NCI-H146 treated with DMSO at 0.1 percent for 48 hours (cell line): ENCODE results near the gene HAUS7.

Experiments
- DNase-seq: peaks from one replicate; lab custom pipeline; 2025; ENCODE audit not compliant: unreplicated experiment; lab: John Stamatoyannopoulos, UW

HAUS7 gene

DNA sequence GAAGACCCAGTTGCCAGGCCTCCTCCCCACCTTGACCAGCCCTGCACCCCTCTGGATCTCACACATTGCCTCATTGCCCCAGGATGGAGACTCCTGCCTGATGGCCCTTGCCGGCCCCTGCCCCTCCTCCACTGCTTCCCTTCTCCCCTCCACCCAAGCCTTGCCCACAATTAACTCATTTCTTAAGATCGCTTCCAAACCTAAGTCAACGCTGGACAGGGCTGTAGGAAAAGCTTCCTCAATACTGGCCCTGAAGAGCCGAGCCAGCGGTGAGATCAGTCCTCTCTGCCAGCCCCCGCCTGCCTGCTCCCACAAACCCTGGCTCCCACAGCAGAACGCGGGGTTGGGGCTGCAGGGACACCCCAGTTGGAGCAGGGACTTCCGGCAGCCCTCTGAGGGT, 7.5 kb upstream of the HAUS7 start:
- DNase-seq = no peak

DNA sequence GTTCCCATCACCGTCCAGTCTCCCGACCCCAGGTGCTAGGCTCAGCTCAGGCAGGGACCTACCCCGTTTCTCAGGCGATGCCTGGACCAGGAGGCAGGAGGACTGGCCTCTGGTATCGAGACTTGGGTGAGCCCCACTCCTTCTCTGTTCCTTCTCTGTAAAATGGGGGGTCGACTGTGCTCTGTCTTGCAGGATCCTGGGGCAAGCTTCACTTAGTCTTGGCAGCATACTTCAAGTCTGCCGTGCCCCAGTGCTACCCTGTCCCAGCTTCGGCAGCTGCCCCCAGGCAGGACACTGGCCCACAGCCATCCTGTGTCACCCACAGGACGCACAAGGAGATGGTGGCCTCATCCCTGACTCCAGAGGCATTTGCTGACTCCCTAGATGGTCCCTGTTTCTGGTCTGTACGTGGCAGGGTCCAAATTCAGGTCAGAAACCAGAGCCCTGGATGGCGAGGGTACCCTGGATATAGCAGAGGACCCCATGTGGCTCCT, 7.0 kb upstream of the HAUS7 start:
- DNase-seq = no peak

DNA sequence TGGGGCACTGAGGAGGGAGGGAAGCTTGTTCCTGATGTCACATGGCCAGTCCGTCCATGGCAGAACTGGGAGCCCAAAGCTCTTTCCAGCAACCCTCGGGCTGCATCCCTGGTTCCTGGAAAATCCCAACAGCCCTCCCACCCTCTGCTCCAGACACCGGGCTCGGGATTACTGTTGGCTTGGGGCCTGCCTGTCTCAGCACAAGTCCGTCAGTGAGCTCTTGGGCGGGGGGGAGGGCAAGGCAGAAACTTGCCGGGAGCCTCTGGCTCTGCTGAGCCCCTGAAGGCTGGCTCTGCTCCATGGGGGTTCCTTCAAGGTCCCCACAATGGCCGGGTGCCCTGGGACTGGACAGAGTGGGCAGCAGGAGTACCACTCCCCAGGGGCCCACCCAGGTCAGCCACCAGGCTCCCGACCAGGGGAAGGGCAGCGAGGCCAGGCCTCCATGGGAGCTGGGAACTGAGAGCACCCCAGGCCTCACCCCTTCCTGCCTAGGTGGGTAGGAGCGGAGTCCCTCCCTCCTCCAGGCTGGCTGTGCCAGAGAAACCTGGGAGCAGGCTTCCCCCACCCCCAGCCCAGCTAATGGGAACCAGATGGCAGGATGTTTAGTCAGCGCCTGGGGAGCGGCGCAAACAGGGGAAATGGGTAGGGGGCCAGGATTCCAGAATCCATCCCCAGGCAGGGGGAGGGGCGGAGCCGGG, 6.4 kb upstream of the HAUS7 start:
- DNase-seq = peak; percentile 11

DNA sequence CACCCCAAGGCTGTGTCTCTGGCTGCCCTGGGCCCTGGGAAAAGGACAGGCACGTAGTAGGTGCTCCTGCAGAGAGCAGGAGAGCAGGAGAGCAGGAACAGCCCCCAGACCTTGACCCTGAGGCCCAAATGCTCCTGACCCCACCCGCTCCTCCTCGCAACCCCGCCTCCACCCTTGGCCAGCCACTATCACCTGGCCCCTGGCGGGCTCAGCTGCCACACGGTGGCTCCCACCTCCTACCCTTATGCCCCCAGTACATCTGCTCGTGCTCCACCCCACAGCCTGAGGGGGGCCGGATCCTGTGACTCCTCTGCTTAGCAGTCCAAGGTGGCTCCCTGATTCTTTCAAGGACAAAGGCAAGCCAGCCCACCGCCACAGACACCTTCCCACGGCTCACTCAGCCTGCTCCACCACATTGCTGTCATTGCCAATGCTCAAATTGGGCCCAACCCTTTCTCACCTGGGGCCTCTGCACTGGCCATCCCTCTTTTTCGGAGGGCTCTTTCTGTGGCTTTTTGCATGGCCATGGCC, 5.4 kb upstream of the HAUS7 start:
- no peak for DNase-seq

DNA sequence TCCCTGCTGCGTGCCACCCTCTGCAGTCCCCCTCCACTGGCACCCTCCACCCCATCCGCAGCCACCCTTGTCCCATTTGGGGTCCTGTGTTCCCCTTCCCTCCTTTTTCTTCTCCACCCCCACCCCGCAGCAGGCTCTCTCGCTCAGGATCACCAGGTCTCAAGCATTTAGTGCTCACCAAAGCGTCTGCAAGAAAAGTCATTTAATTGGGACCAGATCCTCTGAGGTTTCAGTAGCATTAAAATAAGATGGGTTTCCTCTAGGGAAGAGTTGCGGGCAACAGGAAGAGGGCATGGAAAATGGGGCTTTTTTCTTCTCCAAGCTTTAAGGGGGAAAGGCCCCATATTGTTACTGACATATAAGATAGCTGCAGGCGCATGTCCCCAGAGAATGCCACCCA, 4.9 kb upstream of the HAUS7 start:
- DNase-seq = no peak

DNA sequence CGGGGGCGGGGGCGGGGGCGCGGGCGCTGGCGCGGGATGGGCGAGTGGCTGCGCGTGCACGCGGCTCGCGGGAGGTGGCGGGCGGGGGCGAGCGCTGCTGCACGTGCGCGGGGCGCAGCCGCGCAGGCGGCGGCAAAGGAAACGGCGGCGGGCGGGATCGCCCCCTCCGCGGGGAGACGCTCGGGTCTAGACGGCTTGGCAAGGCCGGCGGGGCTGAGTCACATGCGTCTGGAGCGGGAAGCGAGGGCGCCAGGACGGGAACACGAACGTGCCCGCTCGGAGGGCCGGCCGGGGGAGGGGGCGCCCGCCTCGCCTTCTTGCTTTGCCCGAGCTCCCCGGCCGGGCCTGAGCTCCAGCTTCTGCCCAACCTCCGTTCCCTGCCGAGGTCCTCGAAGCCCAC, 4.3 kb upstream of the HAUS7 start:
- DNase-seq = no peak

DNA sequence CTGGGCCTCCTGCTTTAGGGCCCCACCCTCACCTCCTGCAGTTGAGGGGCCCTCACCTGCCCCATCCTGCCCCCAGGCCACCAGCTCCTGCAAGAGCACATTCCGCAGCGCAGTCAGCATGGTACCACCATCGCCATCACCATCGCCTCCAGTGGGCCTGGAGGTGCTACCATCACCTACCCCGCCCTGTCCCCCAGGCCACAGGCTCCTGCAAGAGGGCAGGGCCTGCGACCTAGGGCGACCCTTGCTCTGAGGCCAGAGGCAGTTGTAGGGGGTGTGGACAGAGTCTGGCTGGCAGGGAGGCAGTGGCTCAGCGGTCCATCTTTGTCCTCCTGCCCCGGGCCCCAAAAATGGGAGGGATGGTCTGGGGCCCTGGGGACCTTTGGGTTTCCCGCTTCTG, 3.9 kb upstream of the HAUS7 start:
- no peak for DNase-seq

DNA sequence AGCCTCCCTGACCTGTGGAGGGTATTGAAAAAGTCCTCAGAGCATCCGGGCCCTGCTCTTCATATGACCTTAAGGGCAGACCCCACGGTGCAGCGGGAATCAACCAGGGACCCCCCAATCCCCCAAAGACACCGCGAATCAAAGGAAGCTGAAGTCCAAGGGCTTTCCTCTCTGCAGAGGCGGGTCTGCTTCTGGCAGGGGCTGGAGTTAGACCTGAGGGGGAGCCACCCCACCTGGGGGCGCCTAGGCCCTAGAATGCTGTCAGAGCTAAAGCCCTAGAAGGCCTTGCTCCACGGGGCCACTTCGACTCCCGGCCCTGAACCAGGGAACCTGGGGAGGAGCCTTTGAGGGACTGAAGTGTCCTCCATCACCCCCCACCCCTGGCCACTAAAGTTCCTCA, 2.8 kb upstream of the HAUS7 start:
- no peak for DNase-seq

DNA sequence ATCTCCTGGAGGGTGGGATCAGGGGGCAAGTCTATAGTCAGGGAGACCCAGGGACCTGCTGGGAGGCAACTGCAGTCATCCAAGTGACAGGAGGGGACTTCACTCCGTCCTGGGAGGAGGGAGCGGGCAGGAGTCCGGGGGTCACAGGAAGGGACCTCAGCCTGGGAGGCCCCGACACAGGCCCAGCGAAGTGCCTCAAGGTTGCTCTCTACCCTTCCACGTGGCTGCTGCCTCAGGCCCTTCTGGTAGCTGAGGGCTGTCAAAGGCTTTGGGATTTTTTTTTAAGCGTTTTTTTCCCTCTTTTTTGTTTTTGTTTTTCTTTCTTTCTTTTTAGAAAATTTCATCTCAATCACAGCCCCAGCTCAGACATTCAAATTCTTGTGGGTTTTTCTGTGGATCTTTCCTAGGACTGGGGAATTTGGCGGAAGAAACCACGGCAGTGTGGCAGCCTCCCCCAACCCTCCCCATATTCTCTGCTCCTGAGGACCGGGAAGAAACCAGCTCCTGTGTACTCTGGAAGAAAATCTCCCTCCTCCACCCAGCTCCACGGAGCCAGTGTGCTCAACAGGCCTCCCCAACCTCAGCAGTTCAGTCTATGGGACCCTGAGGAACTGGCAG, 1.4 kb upstream of the HAUS7 start:
- DNase-seq = no peak

DNA sequence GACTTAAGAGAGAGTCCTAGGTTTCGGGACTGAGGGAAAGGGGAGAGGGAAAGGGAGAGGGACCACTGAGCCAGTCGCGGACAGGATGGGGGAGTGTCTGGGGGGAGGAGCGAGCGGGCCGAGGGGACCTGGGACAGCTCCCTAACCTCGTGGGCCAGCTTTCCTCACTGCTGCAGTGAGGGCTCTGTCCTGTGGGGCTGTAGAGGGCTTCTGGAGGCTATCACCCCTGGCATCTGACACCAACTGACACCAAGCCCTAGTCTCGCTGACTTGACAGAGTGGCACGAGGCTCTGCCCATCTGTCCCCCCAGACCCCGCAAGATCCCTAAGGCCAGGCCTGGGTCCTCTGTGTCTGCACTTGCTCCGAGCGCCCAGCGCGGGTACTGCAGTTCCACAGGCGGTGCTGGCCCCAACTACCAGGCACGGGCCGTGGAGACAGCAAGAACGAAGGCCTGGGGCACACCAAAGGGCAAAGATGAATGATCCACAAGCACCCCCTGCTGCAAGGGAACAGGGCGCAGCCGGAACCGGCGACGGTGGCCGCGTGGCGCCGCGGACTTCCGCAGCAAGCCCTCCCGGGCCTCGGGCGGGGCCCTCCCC, 465 bp downstream of the HAUS7 start:
- DNase-seq = no peak

DNA sequence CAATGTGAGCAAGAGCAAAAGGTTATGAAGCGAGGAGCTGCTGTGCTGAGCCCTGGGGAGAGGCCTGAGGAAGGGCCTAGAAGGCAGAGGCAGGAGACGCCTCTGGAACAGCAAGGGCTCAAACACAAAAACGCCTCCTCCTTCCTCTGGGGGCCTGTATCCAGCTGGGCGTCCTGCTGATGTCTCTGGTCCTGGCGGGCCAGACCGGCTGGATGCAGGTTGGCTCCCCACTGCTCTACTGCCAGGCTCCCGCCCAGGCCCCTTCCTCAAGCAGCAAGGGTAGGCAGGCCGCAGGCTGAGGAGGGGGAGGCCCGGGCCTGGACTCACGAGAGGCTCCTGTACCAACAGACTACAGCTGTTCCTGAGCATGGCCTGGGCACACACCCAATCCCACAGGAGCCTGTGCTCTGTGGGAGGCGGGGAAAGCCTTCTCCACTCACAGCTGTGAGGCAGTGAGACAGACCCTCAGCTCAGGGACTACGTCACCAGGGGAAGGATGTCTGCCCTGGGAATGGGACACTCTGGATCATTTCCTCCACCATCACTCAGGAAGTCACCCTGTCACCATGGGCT, 2.3 kb downstream of the HAUS7 start:
- no peak for DNase-seq

DNA sequence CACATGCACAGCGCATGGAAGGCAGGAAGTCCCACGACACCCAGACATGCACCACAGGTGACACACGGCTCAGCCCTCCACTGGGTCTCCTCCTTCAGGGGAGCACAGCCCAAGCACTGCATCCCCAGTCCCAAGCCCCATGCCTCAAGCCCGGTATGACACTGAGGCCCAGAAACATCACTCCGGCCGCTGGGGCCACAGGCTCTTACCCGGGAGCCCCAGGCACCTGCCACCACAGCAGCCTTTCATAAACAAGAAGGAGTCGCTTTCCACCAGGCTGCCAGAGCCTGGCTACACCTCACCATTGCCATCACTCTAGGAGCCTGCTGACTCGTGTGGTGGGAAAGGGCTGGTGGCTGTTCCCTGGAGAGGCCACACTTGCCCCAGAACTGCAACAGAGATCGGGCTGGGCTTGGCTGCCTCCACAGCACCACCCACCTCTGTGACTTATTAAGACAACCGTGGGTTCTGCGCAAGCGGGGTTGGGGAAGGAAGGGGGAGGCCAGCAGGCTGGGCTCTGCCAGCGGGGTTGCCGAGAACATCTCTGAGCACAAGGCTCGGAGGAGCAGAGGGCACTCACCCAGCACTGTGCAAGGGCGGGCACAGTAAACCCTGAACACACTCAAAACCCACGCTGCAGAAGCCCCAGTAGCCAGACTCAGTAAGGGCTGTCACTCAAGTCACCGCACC, 4.5 kb downstream of the HAUS7 start:
- DNase-seq = no peak

DNA sequence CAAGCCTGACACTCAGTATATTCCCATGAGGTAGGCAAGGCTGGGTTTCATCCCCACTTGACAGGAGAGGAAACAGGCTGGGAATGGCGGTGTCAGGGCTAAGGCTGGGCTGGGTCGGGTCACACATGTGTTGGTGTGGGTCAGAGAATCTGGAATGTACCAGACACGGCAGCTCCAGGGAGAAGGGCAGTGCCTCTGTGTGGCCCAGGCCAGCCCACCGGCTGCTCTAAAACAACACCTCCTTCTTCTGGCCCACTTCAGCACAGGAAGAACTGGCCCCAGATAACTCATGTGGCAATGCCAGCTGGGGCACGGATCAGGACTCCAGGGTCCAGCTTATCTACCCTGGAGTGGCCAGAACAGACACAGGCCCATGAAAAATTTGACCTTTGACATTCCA, 6.3 kb downstream of the HAUS7 start:
- DNase-seq = no peak

DNA sequence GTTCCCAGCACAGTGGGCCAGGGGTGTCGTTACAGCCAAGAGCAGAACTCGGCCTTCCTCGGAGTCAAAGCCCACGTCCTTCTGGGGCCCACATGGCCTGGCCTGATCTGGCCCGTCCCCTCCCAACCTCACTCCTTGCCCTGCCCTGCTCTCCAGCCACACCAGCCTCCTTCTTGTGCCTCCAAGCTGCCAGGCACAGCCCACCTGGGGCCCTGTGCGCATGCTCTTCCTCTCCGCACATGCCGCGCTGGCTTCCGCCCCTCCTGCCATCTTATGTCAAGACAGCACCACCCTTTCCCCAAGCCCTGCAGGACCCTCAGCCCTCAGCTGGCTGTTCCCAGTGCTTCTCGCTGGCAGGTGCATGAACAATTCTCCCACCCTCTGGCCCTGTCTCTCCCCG, 6.8 kb downstream of the HAUS7 start:
- no peak for DNase-seq

DNA sequence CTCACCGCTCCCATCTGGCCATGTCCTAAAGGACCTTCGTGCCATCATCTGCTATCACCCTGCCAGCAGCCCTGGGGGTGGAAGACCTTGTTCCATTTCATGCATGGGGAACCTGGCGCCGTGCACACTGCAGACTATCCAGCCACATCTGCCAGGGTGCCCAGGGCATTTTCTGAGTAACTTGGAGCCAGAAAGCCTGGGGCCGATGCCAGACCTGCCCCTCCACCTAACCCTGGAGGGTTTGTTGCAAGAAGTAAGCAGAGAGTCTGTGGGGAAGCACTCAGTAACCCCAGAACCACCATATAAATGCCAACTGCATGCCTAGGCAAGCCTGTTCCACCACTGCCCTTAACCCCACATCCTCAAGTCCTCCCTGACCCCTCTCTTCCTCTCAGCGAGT, 7.3 kb downstream of the HAUS7 start:
- no peak for DNase-seq

DNA sequence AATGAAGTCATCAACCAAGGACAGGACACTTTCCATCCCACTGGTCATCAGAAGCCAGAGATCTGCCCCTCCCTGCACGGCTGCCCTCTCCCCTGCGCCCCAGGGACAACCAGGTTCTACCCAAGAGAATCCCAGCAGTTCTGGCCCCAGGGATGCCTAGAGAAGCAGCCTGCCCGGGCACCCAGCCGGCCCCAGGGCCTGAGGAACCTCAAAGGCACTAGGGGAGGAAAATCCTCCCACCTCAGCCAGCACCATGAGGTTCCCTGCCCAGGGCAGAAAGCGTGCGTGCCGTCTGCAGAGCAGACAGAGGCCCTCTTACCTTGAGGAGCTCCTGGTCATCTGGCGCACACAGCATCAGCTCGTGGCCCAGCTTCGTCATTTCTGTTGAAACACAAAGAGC, 8.1 kb downstream of the HAUS7 start:
- DNase-seq = no peak

DNA sequence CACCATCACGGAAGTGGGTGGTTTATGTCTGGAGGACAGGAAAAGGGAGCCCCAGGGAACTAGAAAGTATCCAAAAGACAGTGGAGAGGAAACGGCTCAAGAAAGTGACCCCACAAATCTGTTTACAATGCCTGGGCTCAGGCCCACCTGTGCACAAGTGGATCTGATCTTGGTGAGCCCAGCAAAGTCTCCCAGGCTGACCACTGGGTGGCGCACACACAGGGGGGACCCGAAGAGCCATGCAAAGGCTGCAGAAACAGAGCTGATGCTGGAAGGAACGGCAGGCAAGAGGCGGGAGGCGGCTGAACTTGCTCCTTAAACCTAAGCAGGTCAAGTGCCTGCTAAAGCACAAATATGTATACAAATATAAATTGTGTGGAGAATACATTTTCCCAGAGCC, 9.6 kb downstream of the HAUS7 start:
- peak; percentile 1 for DNase-seq

DNA sequence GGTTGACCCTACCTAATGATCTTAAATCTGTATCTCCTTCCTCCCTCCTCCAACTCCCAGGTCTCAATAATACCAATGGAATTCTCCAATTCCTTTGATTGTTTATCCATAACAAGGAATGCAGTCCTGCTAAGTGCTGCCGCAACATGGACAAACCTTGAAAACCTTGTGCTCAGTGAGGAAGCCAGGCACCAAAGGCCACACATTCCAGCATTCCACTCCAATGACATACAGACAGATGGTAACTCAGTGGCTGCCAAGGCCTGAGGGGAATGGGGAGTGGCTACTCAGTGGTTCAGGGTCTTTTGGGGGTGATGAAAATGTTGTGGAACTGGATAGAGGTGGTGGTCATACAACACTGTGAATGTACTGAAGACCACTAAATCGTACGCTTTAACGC, 10.4 kb downstream of the HAUS7 start:
- DNase-seq = no peak

DNA sequence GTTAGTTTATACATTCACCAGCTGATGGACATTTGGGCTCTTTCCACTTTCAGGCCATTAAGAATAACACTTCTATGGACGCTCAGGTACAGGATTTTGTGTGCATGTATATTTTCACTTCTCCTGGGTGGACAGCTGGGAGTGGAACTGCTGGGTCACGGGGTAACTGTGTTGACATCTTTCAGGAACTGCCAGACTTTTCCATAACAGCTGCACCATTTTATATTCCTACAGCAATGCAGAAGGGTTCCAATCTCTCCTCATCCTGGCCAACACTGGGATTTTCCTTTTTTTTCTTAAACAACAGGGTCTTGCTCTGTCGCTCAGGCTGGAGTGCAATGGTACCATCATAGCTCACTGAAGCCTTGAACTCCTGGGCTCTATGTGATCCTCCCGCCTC, 11.9 kb downstream of the HAUS7 start:
- no peak for DNase-seq

DNA sequence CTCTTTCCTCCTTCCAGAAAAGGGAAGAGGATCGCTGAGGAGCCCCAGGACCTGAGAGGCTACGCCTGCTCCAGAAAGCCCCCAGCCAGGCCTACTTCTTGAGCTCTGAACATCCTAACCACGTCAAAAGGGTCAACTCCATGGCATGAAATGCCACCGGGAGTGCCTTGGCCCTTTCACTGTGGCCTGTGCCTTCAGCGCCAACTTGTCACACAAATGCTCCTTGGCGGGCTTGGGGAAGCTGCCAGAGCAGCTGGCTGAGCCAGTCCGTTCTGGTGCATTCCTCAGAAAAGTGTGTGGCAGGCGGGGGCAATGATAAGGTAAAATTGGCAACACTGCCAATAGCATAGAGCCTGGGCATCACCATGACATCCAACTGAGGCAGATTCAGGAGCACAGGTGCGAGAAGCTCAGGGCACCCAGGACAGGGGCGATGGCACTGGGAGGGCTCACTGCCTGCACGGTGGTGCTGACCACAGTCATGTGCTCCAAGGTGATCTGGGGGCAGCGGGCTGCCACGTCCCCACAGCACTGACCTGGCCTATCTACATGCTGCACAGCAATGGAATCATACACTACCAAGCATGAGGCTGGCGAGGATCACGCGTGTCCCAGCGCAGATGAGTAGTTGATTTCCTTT, 12.4 kb downstream of the HAUS7 start:
- no peak for DNase-seq
